ES-I3 (cell line): Measurements from ENCODE around the gene CIPC.

Source experiments
- H3K36me3 ChIP-seq: 2 replicates; pipeline ENCODE4 v1.6.1; 2013; ENCODE audit warnings: mild to moderate bottlenecking, low read length, control low read depth, moderate library complexity; ENCODE audit not compliant: insufficient read depth
- H3K4me1 ChIP-seq: 2 replicates; pipeline ENCODE4 v1.6.1; 2013; ENCODE audit warnings: mild to moderate bottlenecking, control low read depth, low read length; ENCODE audit not compliant: insufficient read depth
- H3K9ac ChIP-seq: 2 replicates; pipeline ENCODE4 v1.6.1; 2013; ENCODE audit warnings: low read depth, mild to moderate bottlenecking, low read length, moderate library complexity
- H3K9me3 ChIP-seq: 2 replicates; pipeline ENCODE4 v1.6.1; 2013; ENCODE audit warnings: mild to moderate bottlenecking, low read length, moderate library complexity; ENCODE audit not compliant: control insufficient read depth, insufficient read depth

The CIPC gene

GRCh38 chr14:77103475-77103874 lies 5.4 kb downstream of the CIPC start:
- no peaks in the 10 kb centered on the region for H3K9me3 ChIP-seq
- H3K4me1 ChIP-seq = peaks cover 23% of the 10 kb centered on the region
- H3K9ac ChIP-seq = no peak overlapping the region
- H3K36me3 ChIP-seq = no peaks in the 10 kb centered on the region; the same call in 1 of the 2 replicates

- peaks cover 26% of the 10 kb centered on the region for H3K4me1 ChIP-seq
- no peaks in the 10 kb centered on the region for H3K9me3 ChIP-seq
- no peaks in the 10 kb centered on the region; the same call in 1 of the 2 replicates for H3K36me3 ChIP-seq
These were observed 5.9 kb downstream of the CIPC start for GRCh38 chr14:77103951-77104350.

GRCh38 chr14:77104393-77104792 lies 6.3 kb downstream of the CIPC start:
- Histone ChIP-seq H3K4me1 (peaks cover 23% of the 10 kb centered on the region; the same call in 1 of the 2 replicates), H3K9ac (no peak overlapping the region), H3K36me3 (no peaks in the 10 kb centered on the region; the same call in 1 of the 2 replicates), H3K9me3 (no peaks in the 10 kb centered on the region)

More at GRCh38 chr14:77103951-77104350, 5.9 kb downstream of the CIPC start:
- no peak overlapping the region for H3K9ac ChIP-seq

GRCh38 chr14:77105145-77105939 lies 7.3 kb downstream of the CIPC start:
- H3K36me3 ChIP-seq = no peaks in the 10 kb centered on the region; the same call in 1 of the 2 replicates

GRCh38 chr14:77106666-77107065 lies 8.6 kb downstream of the CIPC start:
- no peaks in the 10 kb centered on the region; the same call in 1 of the 2 replicates for H3K36me3 ChIP-seq
- no peak overlapping the region for H3K9ac ChIP-seq
- no peaks in the 10 kb centered on the region for H3K9me3 ChIP-seq
- peaks cover 36% of the 10 kb centered on the region for H3K4me1 ChIP-seq

More at GRCh38 chr14:77105145-77105939, 7.3 kb downstream of the CIPC start:
- H3K9ac ChIP-seq = no peak overlapping the region
- peaks cover 26% of the 10 kb centered on the region for H3K4me1 ChIP-seq
- no peaks in the 10 kb centered on the region for H3K9me3 ChIP-seq

- Histone ChIP-seq H3K4me1 (peaks cover 41% of the 10 kb centered on the region), H3K9ac (no peak overlapping the region), H3K36me3 (no peaks in the 10 kb centered on the region; the same call in 1 of the 2 replicates)
These were observed 9.2 kb downstream of the CIPC start for GRCh38 chr14:77107228-77107627.

GRCh38 chr14:77108753-77109152 lies 10.7 kb downstream of the CIPC start:
- H3K36me3 ChIP-seq = peaks cover 5% of the 10 kb centered on the region; the same call in 1 of the 2 replicates
- H3K9me3 ChIP-seq = no peaks in the 10 kb centered on the region
- H3K9ac ChIP-seq = no peak overlapping the region
- peaks cover 41% of the 10 kb centered on the region for H3K4me1 ChIP-seq

More at GRCh38 chr14:77107228-77107627, 9.2 kb downstream of the CIPC start:
- no peaks in the 10 kb centered on the region for H3K9me3 ChIP-seq

GRCh38 chr14:77109656-77110055 lies 11.6 kb downstream of the CIPC start:
- H3K36me3 ChIP-seq = peaks cover 11% of the 10 kb centered on the region
- peaks cover 36% of the 10 kb centered on the region for H3K4me1 ChIP-seq
- no peaks in the 10 kb centered on the region for H3K9me3 ChIP-seq
- no peak overlapping the region for H3K9ac ChIP-seq

- Histone ChIP-seq H3K4me1 (peaks cover 35% of the 10 kb centered on the region), H3K36me3 (peaks cover 11% of the 10 kb centered on the region), H3K9me3 (no peaks in the 10 kb centered on the region), H3K9ac (no peak overlapping the region)
These were observed 12.2 kb downstream of the CIPC start for GRCh38 chr14:77110286-77110685.

- Histone ChIP-seq H3K9ac (peak overlapping the region; percentile 12; the same call in 1 of the 2 replicates), H3K36me3 (peaks cover 11% of the 10 kb centered on the region)
These were observed 13.0 kb downstream of the CIPC start for GRCh38 chr14:77111021-77111420.

GRCh38 chr14:77113644-77114043 lies 15.6 kb downstream of the CIPC start:
- H3K9ac ChIP-seq = no peak overlapping the region
- H3K9me3 ChIP-seq = no peaks in the 10 kb centered on the region
- H3K4me1 ChIP-seq = peaks cover 28% of the 10 kb centered on the region
- peaks cover 11% of the 10 kb centered on the region for H3K36me3 ChIP-seq

More at GRCh38 chr14:77111021-77111420, 13.0 kb downstream of the CIPC start:
- H3K4me1 ChIP-seq = peaks cover 29% of the 10 kb centered on the region
- H3K9me3 ChIP-seq = no peaks in the 10 kb centered on the region

GRCh38 chr14:77114609-77115008 lies 16.6 kb downstream of the CIPC start:
- no peaks in the 10 kb centered on the region for H3K9me3 ChIP-seq
- H3K36me3 ChIP-seq = peaks cover 11% of the 10 kb centered on the region
- H3K9ac ChIP-seq = no peak overlapping the region
- H3K4me1 ChIP-seq = peaks cover 23% of the 10 kb centered on the region

GRCh38 chr14:77116172-77116817 lies 18.2 kb downstream of the CIPC start:
- peaks cover 14% of the 10 kb centered on the region for H3K36me3 ChIP-seq
- H3K9ac ChIP-seq = no peak overlapping the region
- no peaks in the 10 kb centered on the region for H3K9me3 ChIP-seq
- peaks cover 22% of the 10 kb centered on the region for H3K4me1 ChIP-seq

- Histone ChIP-seq H3K36me3 (0 out of 2 replicates have a peak, but pooled peaks cover 3% of the 10 kb centered on the region), H3K9ac (no peak overlapping the region), H3K4me1 (peaks cover 35% of the 10 kb centered on the region), H3K9me3 (no peaks in the 10 kb centered on the region)
These were observed 21.8 kb downstream of the CIPC start for GRCh38 chr14:77119851-77120250.
